Measurements from ENCODE around the gene GOLGA1. TPM values are rescaled to one million over a fixed set of nuclear protein-coding genes. Genes with fewer than 3 reads are reported as not detected.

Gene GOLGA1
- polyA plus RNA-seq, 1 donor from 2014 or later, result 15.3 TPM

DNA sequence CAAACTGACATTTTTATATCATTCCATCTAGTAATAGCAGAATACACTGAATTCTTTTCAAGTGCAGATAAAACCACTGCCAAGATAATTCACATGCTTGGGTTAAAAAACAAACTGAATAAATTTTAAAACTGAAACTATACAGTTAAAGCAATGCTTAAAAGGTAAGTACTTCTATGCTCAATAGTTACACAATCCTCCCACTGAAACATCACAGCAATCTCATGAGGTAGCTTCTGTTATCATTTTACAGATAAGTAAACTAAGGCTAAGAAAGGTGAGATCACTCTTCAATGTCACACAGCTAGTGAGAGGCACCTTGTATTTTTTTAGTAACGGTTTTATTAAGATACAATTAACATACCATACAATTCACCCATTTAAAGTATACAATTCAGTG lies 13.4 kb upstream of the GOLGA1 start:
- Histone ChIP-seq H3K4me2 (ENCODE audit: low read length) (no peak overlapping the region), H3K9me3 (ENCODE audit: low read length) (no peaks in the 10 kb centered on the region), H3K36me3 (ENCODE audit: insufficient read depth, low read length) (no peaks in the 10 kb centered on the region), H4K20me1 (ENCODE audit: insufficient read depth) (no peaks in the 10 kb centered on the region), H2AFZ (ENCODE audit: low read depth, low read length) (no peak overlapping the region), H3K9me2 (ENCODE audit: insufficient read depth, low read length) (no peaks in the 10 kb centered on the region), H3K27ac (ENCODE audit: low read length) (no peak overlapping the region), H3K9ac (ENCODE audit: low read length) (no peak overlapping the region), H3K79me2 (replicated peaks; ENCODE audit: insufficient read depth, low read length) (no peaks in the 10 kb centered on the region), H3F3A (ENCODE audit: insufficient read depth, low read length, poor library complexity, severe bottlenecking) (no peaks in the 10 kb centered on the region), H3K4me3 (ENCODE audit: low read length) (no peak overlapping the region), H3K27me3 (ENCODE audit: insufficient read depth, low read depth, low read length) (no peaks in the 10 kb centered on the region)
- no peak for TF ChIP-seq EZH2 (IDR thresholded peaks at IDR 0.05; ENCODE audit: borderline replicate concordance, insufficient read depth, low read length, poor library complexity, severe bottlenecking)
- TF ChIP-seq REST (IDR thresholded peaks at IDR 0.05; ENCODE audit: borderline replicate concordance), result no peak
- no peak for TF ChIP-seq POLR2AphosphoS5 (IDR thresholded peaks at IDR 0.05)
- TF ChIP-seq EP300 (conservative IDR thresholded peaks at IDR 0.05; ENCODE audit: poor library complexity, severe bottlenecking), result no peak
- TF ChIP-seq TAF1 (IDR thresholded peaks at IDR 0.05; ENCODE audit: low read depth), result no peak
- TF ChIP-seq, protein P1, sequence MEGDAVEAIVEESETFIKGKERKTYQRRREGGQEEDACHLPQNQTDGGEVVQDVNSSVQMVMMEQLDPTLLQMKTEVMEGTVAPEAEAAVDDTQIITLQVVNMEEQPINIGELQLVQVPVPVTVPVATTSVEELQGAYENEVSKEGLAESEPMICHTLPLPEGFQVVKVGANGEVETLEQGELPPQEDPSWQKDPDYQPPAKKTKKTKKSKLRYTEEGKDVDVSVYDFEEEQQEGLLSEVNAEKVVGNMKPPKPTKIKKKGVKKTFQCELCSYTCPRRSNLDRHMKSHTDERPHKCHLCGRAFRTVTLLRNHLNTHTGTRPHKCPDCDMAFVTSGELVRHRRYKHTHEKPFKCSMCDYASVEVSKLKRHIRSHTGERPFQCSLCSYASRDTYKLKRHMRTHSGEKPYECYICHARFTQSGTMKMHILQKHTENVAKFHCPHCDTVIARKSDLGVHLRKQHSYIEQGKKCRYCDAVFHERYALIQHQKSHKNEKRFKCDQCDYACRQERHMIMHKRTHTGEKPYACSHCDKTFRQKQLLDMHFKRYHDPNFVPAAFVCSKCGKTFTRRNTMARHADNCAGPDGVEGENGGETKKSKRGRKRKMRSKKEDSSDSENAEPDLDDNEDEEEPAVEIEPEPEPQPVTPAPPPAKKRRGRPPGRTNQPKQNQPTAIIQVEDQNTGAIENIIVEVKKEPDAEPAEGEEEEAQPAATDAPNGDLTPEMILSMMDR (IDR thresholded peaks at IDR 0.05; ENCODE audit: poor library complexity, severe bottlenecking), result no peak
- no peak for TF ChIP-seq SMC3 (conservative IDR thresholded peaks at IDR 0.05; ENCODE audit: poor library complexity)
- TF ChIP-seq MXI1 (conservative IDR thresholded peaks at IDR 0.05; ENCODE audit: poor library complexity, severe bottlenecking), result no peak
- no peak for TF ChIP-seq RAD21 (conservative IDR thresholded peaks at IDR 0.05)

GRCh38 chr9:124950050-124950718 lies 9.3 kb upstream of the GOLGA1 start:
- Histone ChIP-seq H2AFZ (ENCODE audit: low read depth, low read length) (no peak overlapping the region), H3K27ac (ENCODE audit: low read length) (no peak overlapping the region), H3K9me3 (ENCODE audit: low read length) (no peaks in the 10 kb centered on the region)

More at GRCh38 chr9:124950050-124950718, 9.3 kb upstream of the GOLGA1 start:
- no peaks in the 10 kb centered on the region for H4K20me1 ChIP-seq (ENCODE audit: insufficient read depth)
- H3F3A ChIP-seq (ENCODE audit: insufficient read depth, low read length, poor library complexity, severe bottlenecking), result no peaks in the 10 kb centered on the region
- H3K9ac ChIP-seq (ENCODE audit: low read length), result no peak overlapping the region
- no peak for TF ChIP-seq TAF1 (IDR thresholded peaks at IDR 0.05; ENCODE audit: low read depth)
- no peak for TF ChIP-seq REST (IDR thresholded peaks at IDR 0.05; ENCODE audit: borderline replicate concordance)
- TF ChIP-seq, protein P1 (IDR thresholded peaks at IDR 0.05; ENCODE audit: poor library complexity, severe bottlenecking), result no peak
- no peak for TF ChIP-seq EP300 (conservative IDR thresholded peaks at IDR 0.05; ENCODE audit: poor library complexity, severe bottlenecking)
- TF ChIP-seq MXI1 (conservative IDR thresholded peaks at IDR 0.05; ENCODE audit: poor library complexity, severe bottlenecking), result no peak
- TF ChIP-seq RAD21 (conservative IDR thresholded peaks at IDR 0.05), result no peak
- TF ChIP-seq EZH2 (IDR thresholded peaks at IDR 0.05; ENCODE audit: borderline replicate concordance, insufficient read depth, low read length, poor library complexity, severe bottlenecking), result no peak
- no peak for TF ChIP-seq SMC3 (conservative IDR thresholded peaks at IDR 0.05; ENCODE audit: poor library complexity)
- TF ChIP-seq POLR2AphosphoS5 (IDR thresholded peaks at IDR 0.05), result no peak
- H3K4me3 ChIP-seq (ENCODE audit: low read length), result no peak overlapping the region
- H3K27me3 ChIP-seq (ENCODE audit: insufficient read depth, low read depth, low read length), result no peaks in the 10 kb centered on the region
- H3K79me2 ChIP-seq (replicated peaks; ENCODE audit: insufficient read depth, low read length), result no peaks in the 10 kb centered on the region
- H3K9me2 ChIP-seq (ENCODE audit: insufficient read depth, low read length), result no peaks in the 10 kb centered on the region
- no peak overlapping the region for H3K4me2 ChIP-seq (ENCODE audit: low read length)
- H3K36me3 ChIP-seq (ENCODE audit: insufficient read depth, low read length), result no peaks in the 10 kb centered on the region
